ENCODE data around the gene ATP1A2.

The ATP1A2 gene

GRCh38 chr1:160143695-160144094 lies 28.1 kb downstream of the ATP1A2 start:
- H3K36me3 ChIP-seq (ENCODE audit: control insufficient read depth in 2 of 2, insufficient read depth in 2 of 2, low read length in 2 of 2): no peaks in the 10 kb centered on the region
- H3K4me1 ChIP-seq (ENCODE audit: control insufficient read depth in 2 of 2, insufficient read depth in 2 of 2, low read length in 2 of 2): no peaks in the 10 kb centered on the region
- no peak overlapping the region for H3K9ac ChIP-seq (ENCODE audit: low read depth in 1 of 2, low read length in 2 of 2)
- H3K27me3 ChIP-seq (ENCODE audit: control insufficient read depth in 2 of 2, insufficient read depth in 2 of 2, low read length in 2 of 2): peaks cover 0 to 3% of the 10 kb centered on the region in 2 donors
- H3K4me3 ChIP-seq (ENCODE audit: low read length in 2 of 2): no peak overlapping the region
- H3K27ac ChIP-seq (ENCODE audit: low read depth in 2 of 2, low read length in 2 of 2): no peak overlapping the region
- H3K9me3 ChIP-seq (ENCODE audit: control insufficient read depth in 2 of 2, low read length in 2 of 2): no peaks in the 10 kb centered on the region

DNA sequence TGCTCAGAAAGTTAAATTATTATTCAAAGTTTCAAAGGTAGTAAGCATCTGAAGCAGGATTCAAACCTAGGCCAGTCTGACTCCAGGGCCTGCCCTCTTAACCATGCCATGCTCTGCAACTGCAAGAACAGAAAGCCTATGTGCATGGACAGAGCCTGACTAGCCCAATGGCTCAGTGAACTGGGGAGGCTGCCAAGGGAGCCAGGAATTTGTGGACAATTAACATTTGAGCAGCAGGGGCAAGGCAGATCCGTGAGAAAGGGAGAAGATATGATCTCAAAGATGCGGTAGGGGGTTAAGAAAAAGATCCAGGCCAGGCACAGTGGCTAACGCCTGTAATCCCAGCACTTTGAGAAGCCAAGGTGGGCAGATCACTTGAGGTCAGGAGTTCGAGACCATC lies 29.4 kb downstream of the ATP1A2 start:
- peaks cover 0 to 3% of the 10 kb centered on the region in 2 donors for H3K27me3 ChIP-seq (ENCODE audit: control insufficient read depth in 2 of 2, insufficient read depth in 2 of 2, low read length in 2 of 2)
- no peak overlapping the region for H3K9ac ChIP-seq (ENCODE audit: low read depth in 1 of 2, low read length in 2 of 2)
- H3K9me3 ChIP-seq (ENCODE audit: control insufficient read depth in 2 of 2, low read length in 2 of 2): no peaks in the 10 kb centered on the region
- H3K36me3 ChIP-seq (ENCODE audit: control insufficient read depth in 2 of 2, insufficient read depth in 2 of 2, low read length in 2 of 2): no peaks in the 10 kb centered on the region
- no peak overlapping the region for H3K4me3 ChIP-seq (ENCODE audit: low read length in 2 of 2)
- no peaks in the 10 kb centered on the region for H3K4me1 ChIP-seq (ENCODE audit: control insufficient read depth in 2 of 2, insufficient read depth in 2 of 2, low read length in 2 of 2)
- H3K27ac ChIP-seq (ENCODE audit: low read depth in 2 of 2, low read length in 2 of 2): no peak overlapping the region

- Histone ChIP-seq H3K9ac (ENCODE audit: low read depth in 1 of 2, low read length in 2 of 2) (no peak overlapping the region), H3K9me3 (ENCODE audit: control insufficient read depth in 2 of 2, low read length in 2 of 2) (no peaks in the 10 kb centered on the region), H3K27me3 (ENCODE audit: control insufficient read depth in 2 of 2, insufficient read depth in 2 of 2, low read length in 2 of 2) (peaks cover 0 to 3% of the 10 kb centered on the region in 2 donors), H3K27ac (ENCODE audit: low read depth in 2 of 2, low read length in 2 of 2) (no peak overlapping the region), H3K4me1 (ENCODE audit: control insufficient read depth in 2 of 2, insufficient read depth in 2 of 2, low read length in 2 of 2) (no peaks in the 10 kb centered on the region), H3K36me3 (ENCODE audit: control insufficient read depth in 2 of 2, insufficient read depth in 2 of 2, low read length in 2 of 2) (no peaks in the 10 kb centered on the region), H3K4me3 (ENCODE audit: low read length in 2 of 2) (no peak overlapping the region)
These were observed 30.5 kb downstream of the ATP1A2 start for GRCh38 chr1:160146107-160146506.

GRCh38 chr1:160148121-160148520 lies 32.6 kb downstream of the ATP1A2 start:
- H3K36me3 ChIP-seq (ENCODE audit: control insufficient read depth in 2 of 2, insufficient read depth in 2 of 2, low read length in 2 of 2): no peaks in the 10 kb centered on the region
- no peaks in the 10 kb centered on the region for H3K4me1 ChIP-seq (ENCODE audit: control insufficient read depth in 2 of 2, insufficient read depth in 2 of 2, low read length in 2 of 2)
- H3K9ac ChIP-seq (ENCODE audit: low read depth in 1 of 2, low read length in 2 of 2): no peak overlapping the region
- no peak overlapping the region for H3K27ac ChIP-seq (ENCODE audit: low read depth in 2 of 2, low read length in 2 of 2)
- no peaks in the 10 kb centered on the region for H3K9me3 ChIP-seq (ENCODE audit: control insufficient read depth in 2 of 2, low read length in 2 of 2)
- H3K4me3 ChIP-seq (ENCODE audit: low read length in 2 of 2): no peak overlapping the region
- peaks cover 0 to 2% of the 10 kb centered on the region in 2 donors for H3K27me3 ChIP-seq (ENCODE audit: control insufficient read depth in 2 of 2, insufficient read depth in 2 of 2, low read length in 2 of 2)

GRCh38 chr1:160149233-160149632 lies 33.7 kb downstream of the ATP1A2 start:
- Histone ChIP-seq H3K36me3 (ENCODE audit: control insufficient read depth in 2 of 2, insufficient read depth in 2 of 2, low read length in 2 of 2) (no peaks in the 10 kb centered on the region), H3K9ac (ENCODE audit: low read depth in 1 of 2, low read length in 2 of 2) (no peak overlapping the region), H3K27ac (ENCODE audit: low read depth in 2 of 2, low read length in 2 of 2) (no peak overlapping the region), H3K9me3 (ENCODE audit: control insufficient read depth in 2 of 2, low read length in 2 of 2) (no peaks in the 10 kb centered on the region), H3K27me3 (ENCODE audit: control insufficient read depth in 2 of 2, insufficient read depth in 2 of 2, low read length in 2 of 2) (peaks cover 0 to 3% of the 10 kb centered on the region in 2 donors), H3K4me3 (ENCODE audit: low read length in 2 of 2) (no peak overlapping the region), H3K4me1 (ENCODE audit: control insufficient read depth in 2 of 2, insufficient read depth in 2 of 2, low read length in 2 of 2) (no peaks in the 10 kb centered on the region)

DNA sequence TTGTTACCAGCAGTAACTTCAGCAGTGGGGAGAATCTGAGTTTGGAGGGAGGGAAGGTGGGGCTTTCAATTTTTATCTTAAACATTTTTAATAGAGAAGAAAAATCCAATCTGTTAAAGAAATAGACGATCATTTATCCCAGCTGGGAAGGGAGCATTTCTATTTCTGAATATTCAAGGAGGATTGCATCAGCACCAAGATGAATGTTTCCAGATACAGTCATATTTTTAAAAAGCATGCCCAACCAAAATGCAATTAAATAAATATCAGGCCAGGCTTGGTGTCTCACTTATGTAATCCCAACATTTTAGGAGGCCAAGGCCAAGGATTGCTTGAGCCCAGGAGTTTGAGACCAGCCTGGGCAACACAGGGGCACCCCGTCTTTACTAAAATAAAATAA lies 34.2 kb downstream of the ATP1A2 start:
- no peak overlapping the region for H3K27ac ChIP-seq (ENCODE audit: low read depth in 2 of 2, low read length in 2 of 2)
- H3K36me3 ChIP-seq (ENCODE audit: control insufficient read depth in 2 of 2, insufficient read depth in 2 of 2, low read length in 2 of 2): no peaks in the 10 kb centered on the region
- peaks cover 0 to 3% of the 10 kb centered on the region in 2 donors for H3K27me3 ChIP-seq (ENCODE audit: control insufficient read depth in 2 of 2, insufficient read depth in 2 of 2, low read length in 2 of 2)
- H3K9me3 ChIP-seq (ENCODE audit: control insufficient read depth in 2 of 2, low read length in 2 of 2): no peaks in the 10 kb centered on the region
- no peaks in the 10 kb centered on the region for H3K4me1 ChIP-seq (ENCODE audit: control insufficient read depth in 2 of 2, insufficient read depth in 2 of 2, low read length in 2 of 2)
- H3K4me3 ChIP-seq (ENCODE audit: low read length in 2 of 2): no peak overlapping the region
- no peak overlapping the region for H3K9ac ChIP-seq (ENCODE audit: low read depth in 1 of 2, low read length in 2 of 2)

DNA sequence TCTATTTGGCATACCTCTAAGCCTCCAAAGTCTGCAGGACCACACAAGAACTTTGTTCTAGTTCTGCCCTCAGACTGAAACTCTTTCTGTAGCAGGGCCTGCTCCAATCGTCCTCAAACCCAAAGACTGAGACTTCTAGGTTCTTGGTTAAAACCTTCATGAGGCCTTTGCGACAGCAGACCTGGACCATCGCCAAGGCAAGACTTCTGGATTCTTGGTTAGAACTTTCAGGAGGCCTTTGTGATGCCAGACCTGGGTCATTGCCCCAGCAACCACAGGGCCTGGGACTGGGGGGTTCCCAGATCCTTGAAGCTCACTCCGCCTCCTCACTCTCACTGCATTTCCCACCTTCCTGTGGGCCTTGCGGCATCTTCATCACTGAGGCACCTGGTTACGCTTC lies 35.7 kb downstream of the ATP1A2 start, which contains the start of gene ATP1A4:
TSS of gene ATP1A4 (plus strand) at position 301 of the 400 bp plus-strand sequence. CDS start 438 bp downstream, outside the sequence.
- Histone ChIP-seq H3K27ac (ENCODE audit: low read depth in 2 of 2, low read length in 2 of 2) (no peak within 1 kb of the TSS), H3K36me3 (ENCODE audit: control insufficient read depth in 2 of 2, insufficient read depth in 2 of 2, low read length in 2 of 2) (no peaks in the 10 kb centered on the region), H3K4me1 (ENCODE audit: control insufficient read depth in 2 of 2, insufficient read depth in 2 of 2, low read length in 2 of 2) (no peaks in the 10 kb centered on the region), H3K9me3 (ENCODE audit: control insufficient read depth in 2 of 2, low read length in 2 of 2) (no peaks in the 10 kb centered on the region), H3K4me3 (ENCODE audit: low read length in 2 of 2) (no peak within 1 kb of the TSS), H3K9ac (ENCODE audit: low read depth in 1 of 2, low read length in 2 of 2) (no peak within 1 kb of the TSS), H3K27me3 (ENCODE audit: control insufficient read depth in 2 of 2, insufficient read depth in 2 of 2, low read length in 2 of 2) (peaks cover 0 to 3% of the 10 kb centered on the region in 2 donors)

GRCh38 chr1:160154790-160155189 lies 39.2 kb downstream of the ATP1A2 start:
- H3K4me1 ChIP-seq (ENCODE audit: control insufficient read depth in 2 of 2, insufficient read depth in 2 of 2, low read length in 2 of 2): no peaks in the 10 kb centered on the region
- H3K27ac ChIP-seq (ENCODE audit: low read depth in 2 of 2, low read length in 2 of 2): no peak overlapping the region
- H3K36me3 ChIP-seq (ENCODE audit: control insufficient read depth in 2 of 2, insufficient read depth in 2 of 2, low read length in 2 of 2): no peaks in the 10 kb centered on the region
- peaks cover 0 to 3% of the 10 kb centered on the region in 2 donors for H3K27me3 ChIP-seq (ENCODE audit: control insufficient read depth in 2 of 2, insufficient read depth in 2 of 2, low read length in 2 of 2)
- H3K4me3 ChIP-seq (ENCODE audit: low read length in 2 of 2): no peak overlapping the region
- no peak overlapping the region for H3K9ac ChIP-seq (ENCODE audit: low read depth in 1 of 2, low read length in 2 of 2)
- no peaks in the 10 kb centered on the region for H3K9me3 ChIP-seq (ENCODE audit: control insufficient read depth in 2 of 2, low read length in 2 of 2)

- Histone ChIP-seq H3K36me3 (ENCODE audit: control insufficient read depth in 2 of 2, insufficient read depth in 2 of 2, low read length in 2 of 2) (no peaks in the 10 kb centered on the region), H3K4me1 (ENCODE audit: control insufficient read depth in 2 of 2, insufficient read depth in 2 of 2, low read length in 2 of 2) (no peaks in the 10 kb centered on the region), H3K9me3 (ENCODE audit: control insufficient read depth in 2 of 2, low read length in 2 of 2) (no peaks in the 10 kb centered on the region), H3K9ac (ENCODE audit: low read depth in 1 of 2, low read length in 2 of 2) (no peak overlapping the region), H3K27me3 (ENCODE audit: control insufficient read depth in 2 of 2, insufficient read depth in 2 of 2, low read length in 2 of 2) (peaks cover 0 to 3% of the 10 kb centered on the region in 2 donors), H3K4me3 (ENCODE audit: low read length in 2 of 2) (no peak overlapping the region), H3K27ac (ENCODE audit: low read depth in 2 of 2, low read length in 2 of 2) (no peak overlapping the region)
These were observed 40.8 kb downstream of the ATP1A2 start for GRCh38 chr1:160156361-160156760.

GRCh38 chr1:160157174-160157573 lies 41.6 kb downstream of the ATP1A2 start:
- Histone ChIP-seq H3K9me3 (ENCODE audit: control insufficient read depth in 2 of 2, low read length in 2 of 2) (no peaks in the 10 kb centered on the region), H3K4me1 (ENCODE audit: control insufficient read depth in 2 of 2, insufficient read depth in 2 of 2, low read length in 2 of 2) (no peaks in the 10 kb centered on the region), H3K27ac (ENCODE audit: low read depth in 2 of 2, low read length in 2 of 2) (no peak overlapping the region)

GRCh38 chr1:160158031-160158430 lies 42.5 kb downstream of the ATP1A2 start:
- H3K9ac ChIP-seq (ENCODE audit: low read depth in 1 of 2, low read length in 2 of 2): no peak overlapping the region
- no peaks in the 10 kb centered on the region for H3K9me3 ChIP-seq (ENCODE audit: control insufficient read depth in 2 of 2, low read length in 2 of 2)
- H3K27me3 ChIP-seq (ENCODE audit: control insufficient read depth in 2 of 2, insufficient read depth in 2 of 2, low read length in 2 of 2): peaks cover 0 to 2% of the 10 kb centered on the region in 2 donors
- no peak overlapping the region for H3K4me3 ChIP-seq (ENCODE audit: low read length in 2 of 2)
- H3K4me1 ChIP-seq (ENCODE audit: control insufficient read depth in 2 of 2, insufficient read depth in 2 of 2, low read length in 2 of 2): no peaks in the 10 kb centered on the region
- no peak overlapping the region for H3K27ac ChIP-seq (ENCODE audit: low read depth in 2 of 2, low read length in 2 of 2)
- H3K36me3 ChIP-seq (ENCODE audit: control insufficient read depth in 2 of 2, insufficient read depth in 2 of 2, low read length in 2 of 2): no peaks in the 10 kb centered on the region

More at GRCh38 chr1:160157174-160157573, 41.6 kb downstream of the ATP1A2 start:
- H3K36me3 ChIP-seq (ENCODE audit: control insufficient read depth in 2 of 2, insufficient read depth in 2 of 2, low read length in 2 of 2): no peaks in the 10 kb centered on the region
- H3K9ac ChIP-seq (ENCODE audit: low read depth in 1 of 2, low read length in 2 of 2): no peak overlapping the region
- peaks cover 0 to 3% of the 10 kb centered on the region in 2 donors for H3K27me3 ChIP-seq (ENCODE audit: control insufficient read depth in 2 of 2, insufficient read depth in 2 of 2, low read length in 2 of 2)
- H3K4me3 ChIP-seq (ENCODE audit: low read length in 2 of 2): no peak overlapping the region
